GM18508 (cell line): ENCODE results near the gene RHOH.
"Not testable (repeated sequence)": the region's sequence is repeated elsewhere in the genome, so short reads cannot be mapped to it uniquely, and the experiment has no call there.

Source experiments
- ATAC-seq: cut with Tn5 transposase; IDR thresholded peaks from one replicate; pipeline ENCODE4 v1.9.1; 2021; ENCODE audit warnings: moderate number of reproducible peaks; ENCODE audit not compliant: insufficient read depth, unreplicated experiment

RHOH gene, protein sequence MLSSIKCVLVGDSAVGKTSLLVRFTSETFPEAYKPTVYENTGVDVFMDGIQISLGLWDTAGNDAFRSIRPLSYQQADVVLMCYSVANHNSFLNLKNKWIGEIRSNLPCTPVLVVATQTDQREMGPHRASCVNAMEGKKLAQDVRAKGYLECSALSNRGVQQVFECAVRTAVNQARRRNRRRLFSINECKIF

DNA sequence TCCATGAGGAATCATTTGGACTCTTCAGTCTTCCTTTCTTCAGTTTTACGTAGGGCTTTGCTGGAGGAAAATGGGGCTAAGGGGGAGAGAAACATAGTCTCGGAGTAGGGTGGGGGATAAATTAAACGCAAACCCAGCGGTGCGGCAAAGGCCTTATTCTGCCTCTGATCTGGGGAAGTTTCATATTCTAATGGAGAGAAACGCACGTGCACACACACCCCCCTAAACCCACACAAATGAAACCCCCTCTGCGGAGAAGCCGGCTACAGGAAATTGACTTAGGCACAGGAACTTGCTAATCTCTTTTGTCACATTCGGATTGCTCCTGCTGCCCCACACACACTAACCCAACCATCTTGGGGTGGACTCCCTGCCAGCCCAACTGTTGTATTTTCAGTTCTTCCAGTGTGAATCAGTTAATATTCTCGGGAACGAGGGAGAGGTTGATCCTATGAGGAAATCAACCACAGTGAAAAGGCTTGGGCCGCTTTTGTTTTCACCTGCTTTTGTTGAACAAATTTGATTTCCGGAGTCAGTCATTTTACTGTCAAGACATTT is at the start of gene RHOH:
Gene RHOH, plus strand, starts transcription at position 308 of the 558 bp plus-strand sequence. CDS start 46,356 bp downstream, outside the sequence.
- no peak for ATAC-seq

DNA sequence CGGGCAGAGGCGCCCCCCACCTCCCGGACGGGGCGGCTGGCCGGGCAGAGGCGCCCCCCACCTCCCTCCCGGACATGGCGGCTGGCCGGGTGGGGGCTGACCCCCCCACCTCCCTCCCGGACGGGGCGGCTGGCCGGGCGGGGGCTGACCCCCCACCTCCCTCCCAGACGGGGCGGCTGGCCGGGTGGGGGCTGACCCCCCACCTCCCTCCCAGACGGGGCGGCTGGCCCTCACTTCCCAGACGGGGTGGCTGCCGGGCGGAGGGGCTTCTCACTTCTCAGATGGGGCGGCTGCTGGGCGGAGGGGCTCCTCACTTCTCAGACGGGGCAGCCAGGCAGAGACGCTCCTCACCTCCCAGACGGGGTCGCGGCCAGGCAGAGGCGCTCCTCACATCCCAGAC is 49.3 kb upstream of the RHOH start:
- not testable (repeated sequence) for ATAC-seq

GRCh38 chr4:40149960-40150385 is 46.9 kb upstream of the RHOH start:
- ATAC-seq: no peak

DNA sequence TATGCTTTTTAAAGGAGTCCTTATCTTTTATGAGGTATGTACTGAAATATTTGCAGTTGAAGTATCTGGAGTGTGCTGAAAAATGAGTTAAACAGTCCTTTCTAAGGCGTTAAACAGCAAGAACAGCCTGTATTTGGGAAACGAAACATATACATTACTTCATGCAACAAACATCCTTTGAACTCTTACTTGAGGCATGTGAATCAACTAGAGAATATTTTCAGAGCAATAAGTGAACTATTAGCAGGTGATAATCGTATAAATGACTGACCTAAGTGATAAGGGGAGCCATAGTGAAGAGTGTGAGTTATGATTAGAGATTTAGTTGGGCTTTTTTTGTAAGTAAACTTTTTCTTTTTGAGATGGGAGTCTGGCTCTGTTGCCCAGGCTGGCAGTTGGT is 45.9 kb upstream of the RHOH start:
- no peak for ATAC-seq

DNA sequence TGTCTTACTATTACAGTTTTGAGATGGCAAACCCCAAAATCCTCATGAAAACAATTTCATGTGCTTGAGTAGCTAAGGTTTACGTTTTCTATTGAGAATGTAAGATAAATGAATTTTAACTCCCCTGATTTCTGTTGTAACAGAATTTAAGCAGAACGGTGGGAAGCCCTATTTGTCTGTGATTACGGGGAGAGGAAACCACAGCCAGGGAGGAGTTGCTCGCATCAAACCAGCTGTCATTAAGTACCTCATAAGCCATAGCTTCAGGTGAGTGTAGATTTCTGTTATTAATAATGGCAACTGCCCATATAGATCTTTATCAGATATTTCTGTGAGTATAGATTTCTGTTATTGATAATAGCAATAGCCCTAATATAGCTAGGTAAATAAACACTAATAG is 44.2 kb upstream of the RHOH start:
- no peak for ATAC-seq

DNA sequence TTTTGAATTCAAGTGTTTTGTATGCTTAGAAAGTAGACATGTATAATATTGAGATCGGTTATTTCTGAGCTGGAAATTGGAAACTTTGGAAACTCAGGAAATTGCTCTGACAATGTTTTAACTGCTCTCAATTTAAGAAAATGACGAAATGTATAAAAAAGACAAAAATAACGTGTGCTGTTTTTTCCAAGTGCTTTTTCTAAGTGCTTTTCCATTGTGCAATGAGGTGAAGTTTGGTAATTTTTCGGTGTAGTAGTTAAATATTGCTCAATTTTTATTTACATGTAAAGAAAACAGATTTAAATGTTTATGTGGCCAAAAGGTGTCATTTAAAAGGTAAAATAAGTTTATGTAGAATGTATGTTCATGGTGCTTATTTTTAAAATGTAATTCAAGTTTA is 39.4 kb upstream of the RHOH start:
- no peak for ATAC-seq

DNA sequence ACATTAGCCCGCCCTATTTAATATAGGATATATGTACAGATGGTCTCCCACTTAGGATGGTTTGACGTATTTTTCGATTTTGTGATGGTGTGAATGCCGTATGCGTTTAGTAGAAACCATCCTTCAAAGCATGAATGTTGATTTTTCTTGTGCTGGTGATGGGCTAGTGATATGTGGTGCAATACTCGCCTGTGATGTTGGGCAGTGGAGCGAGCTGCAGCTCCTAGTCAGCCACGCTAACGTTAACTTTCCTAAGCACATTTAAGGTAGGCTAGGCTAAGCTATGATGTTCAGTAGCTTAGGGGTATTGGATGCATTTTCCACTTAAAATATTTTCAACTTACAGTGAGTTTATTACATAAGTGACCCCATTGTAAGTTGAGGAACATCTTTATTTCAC is 36.6 kb upstream of the RHOH start:
- ATAC-seq: no peak

DNA sequence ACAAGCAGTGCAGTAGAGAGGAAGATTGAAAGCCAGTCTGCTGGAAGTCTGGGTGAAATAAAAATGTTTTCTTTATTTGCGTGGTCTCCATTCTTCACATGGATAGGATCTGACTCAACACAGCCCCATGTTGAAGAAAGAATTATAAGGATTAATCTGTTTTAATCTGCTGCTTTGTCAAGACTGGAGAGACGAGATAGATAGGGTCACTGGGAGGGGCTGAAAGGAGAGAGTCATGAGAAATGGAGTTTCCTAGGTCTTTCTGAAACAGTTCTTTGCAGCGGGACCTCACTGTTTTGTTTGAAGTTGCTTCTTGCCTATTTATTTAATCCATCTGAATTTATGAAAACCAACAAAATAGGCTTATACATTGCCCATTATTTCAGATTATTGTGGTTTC is 32.4 kb upstream of the RHOH start:
- no peak for ATAC-seq

DNA sequence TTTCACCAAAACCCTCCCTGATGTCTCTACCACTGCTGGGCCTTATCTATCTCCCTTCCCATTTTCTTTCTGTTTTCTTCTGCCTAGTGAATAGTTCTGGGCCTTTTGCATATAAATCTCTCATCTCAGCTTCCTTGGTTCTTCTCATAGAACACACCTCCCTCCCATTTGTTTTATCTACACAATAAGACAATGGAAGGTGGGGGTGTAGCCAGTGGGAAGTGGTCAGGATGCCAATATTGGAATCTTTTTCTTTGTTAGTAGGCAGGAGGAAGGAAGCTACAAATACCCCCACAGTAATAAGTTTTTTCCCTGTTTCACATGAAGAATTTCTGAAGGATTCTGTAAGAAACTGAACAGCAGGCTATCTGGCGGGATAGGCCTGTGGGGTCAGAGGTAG is 30.9 kb upstream of the RHOH start:
- ATAC-seq: no peak

DNA sequence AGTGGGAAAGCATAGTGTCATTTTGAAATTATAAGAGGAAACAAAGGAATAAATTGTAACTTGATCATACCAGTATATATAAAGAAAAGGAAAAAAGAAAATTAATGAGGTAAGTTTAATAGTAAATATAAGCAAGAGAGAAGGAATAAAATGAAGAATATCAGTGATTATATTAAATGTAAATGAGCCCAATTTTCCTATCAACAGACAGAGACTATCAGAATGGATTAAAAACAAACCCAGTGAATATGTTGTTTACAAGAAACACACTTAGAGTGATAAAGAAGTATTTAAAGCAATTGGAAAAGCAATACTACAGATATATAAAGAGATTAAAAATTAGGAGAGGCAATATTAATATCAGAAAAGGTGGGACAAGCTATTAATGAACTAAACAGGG is 28.8 kb upstream of the RHOH start:
- ATAC-seq: no peak

GRCh38 chr4:40170588-40170987 is 26.2 kb upstream of the RHOH start:
- no peak for ATAC-seq

DNA sequence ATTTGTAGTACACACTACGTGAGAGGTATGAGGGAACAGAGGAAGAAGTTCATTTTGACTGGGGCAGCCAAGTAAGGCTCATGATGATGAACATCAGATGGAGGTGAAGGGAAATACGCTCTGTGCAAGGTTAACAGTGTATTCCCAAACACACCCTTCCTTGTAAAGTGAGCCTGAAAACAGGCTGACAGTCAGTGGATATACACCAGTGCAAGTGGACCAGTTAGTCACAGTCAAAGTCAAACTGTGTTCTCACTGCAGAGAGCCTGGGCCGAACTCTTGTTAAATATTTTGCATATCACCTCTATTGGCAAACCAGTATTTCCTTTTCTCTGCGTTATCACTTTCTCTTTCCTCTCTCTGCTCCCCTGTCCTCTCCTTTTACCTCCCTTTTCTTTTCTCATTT is 23.4 kb upstream of the RHOH start:
- ATAC-seq: no peak

DNA sequence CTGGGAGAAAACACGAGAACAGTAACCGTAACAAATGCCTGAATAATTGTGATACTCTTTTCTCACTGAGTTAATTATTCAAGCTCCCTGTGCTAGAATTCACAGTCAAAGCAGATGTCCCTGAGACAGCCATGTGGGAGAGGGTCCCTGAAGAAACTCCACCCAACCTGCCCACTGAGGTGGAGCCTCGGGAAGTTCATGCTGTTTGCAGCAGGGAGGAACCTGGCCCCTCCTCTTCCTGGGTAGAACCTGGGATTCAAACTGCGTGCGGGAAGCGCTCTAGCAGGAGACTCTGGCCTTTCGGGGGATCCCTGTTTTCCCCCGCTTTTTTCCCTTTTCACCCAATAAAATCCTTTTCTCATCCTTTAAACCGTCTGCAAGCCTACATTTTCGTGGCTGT is 20.2 kb upstream of the RHOH start:
- ATAC-seq: no peak

DNA sequence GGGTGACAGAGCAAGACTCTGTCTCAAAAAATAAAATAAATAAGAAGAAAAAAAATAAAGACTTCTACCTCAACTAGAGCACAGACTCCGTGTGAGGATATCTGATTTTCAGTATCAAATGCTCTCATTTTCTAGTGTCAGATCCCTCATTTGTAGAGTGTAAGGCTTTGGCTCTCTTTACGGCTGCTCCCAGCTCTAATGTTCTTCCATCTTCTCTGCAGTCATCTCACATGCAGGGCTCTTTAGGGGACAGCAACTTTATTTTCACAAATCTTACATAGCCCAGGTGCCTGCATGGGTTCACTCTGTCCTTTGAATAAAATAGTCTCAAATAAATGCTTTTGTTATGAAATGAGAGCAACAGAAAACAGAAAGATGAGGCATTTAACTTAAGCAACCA is 19.2 kb upstream of the RHOH start:
- ATAC-seq: no peak

DNA sequence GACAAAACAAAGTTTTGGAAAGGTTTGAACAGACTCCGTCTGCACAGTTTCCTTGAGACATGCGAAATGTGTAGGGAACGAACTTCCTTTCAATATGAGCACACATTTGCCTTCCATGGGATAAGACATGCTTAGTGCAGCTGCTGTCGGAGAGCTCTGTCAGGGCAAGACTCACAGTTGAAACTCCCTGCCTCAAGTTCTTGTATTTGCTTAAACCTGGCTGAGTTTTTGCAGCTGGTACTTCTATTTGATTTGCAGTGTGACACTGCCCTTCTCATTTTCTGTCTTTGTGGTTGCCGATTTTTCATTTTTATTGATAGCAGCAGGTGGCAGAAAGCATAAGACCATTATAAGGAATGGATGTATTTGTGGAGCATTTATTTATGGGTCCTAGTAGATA is 18.2 kb upstream of the RHOH start:
- ATAC-seq: no peak

DNA sequence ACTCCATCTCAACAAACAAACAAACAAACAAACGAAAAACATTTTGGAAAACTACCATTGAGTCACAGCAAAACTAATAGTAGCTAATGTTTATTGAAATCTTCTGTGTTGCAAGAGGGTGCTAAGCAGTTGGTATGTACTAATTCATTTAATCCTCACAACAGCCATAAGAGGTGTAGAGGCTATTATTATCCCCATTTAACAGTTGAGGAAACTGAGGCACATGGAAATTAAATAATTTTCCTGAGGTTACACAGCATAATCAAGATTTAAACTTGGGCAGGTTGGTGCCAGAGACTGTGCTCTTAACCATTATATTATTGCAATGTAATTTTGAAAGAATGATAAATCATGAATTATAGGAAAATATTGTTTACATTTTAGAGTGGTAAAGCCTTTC is 17.5 kb upstream of the RHOH start:
- no peak for ATAC-seq

DNA sequence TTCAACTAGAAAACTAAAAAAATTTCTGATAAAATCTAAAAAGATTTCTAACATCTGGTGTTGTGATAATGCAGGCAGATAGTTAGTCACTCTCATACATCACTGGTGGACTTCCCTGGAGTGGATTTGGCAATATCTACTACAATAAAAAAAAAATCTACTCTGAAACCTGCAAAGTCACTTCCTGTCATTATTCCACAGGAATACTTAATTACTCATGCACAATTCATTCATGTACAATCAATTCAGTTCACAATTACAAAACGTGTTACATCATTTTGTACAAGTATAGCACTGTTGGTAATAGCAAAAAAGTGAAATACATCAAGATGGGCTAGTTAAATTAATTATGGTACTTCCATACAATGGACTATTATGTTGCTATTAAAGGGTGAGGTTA is 16.5 kb upstream of the RHOH start:
- ATAC-seq: no peak

DNA sequence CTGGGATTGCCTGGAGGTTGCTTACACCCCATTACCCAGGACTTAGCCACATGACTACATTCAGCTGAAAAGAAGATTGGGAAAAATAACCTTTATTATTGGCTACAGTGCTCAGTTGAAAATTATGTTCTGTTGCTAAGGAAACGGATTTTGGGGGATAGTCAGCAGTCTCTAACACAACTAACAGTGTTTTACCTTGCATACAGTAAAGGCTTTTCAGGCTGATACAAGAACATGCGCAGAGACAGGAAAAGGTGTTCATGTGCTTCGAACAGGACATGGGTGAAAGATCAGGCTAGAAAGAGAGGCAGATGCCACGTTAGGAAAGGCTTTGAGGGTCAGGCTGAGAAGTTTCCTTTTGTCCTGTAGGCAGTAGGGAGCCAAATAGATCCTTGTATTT is 14.8 kb upstream of the RHOH start:
- ATAC-seq: no peak

GRCh38 chr4:40182954-40183353 is 13.9 kb upstream of the RHOH start:
- ATAC-seq: no peak

DNA sequence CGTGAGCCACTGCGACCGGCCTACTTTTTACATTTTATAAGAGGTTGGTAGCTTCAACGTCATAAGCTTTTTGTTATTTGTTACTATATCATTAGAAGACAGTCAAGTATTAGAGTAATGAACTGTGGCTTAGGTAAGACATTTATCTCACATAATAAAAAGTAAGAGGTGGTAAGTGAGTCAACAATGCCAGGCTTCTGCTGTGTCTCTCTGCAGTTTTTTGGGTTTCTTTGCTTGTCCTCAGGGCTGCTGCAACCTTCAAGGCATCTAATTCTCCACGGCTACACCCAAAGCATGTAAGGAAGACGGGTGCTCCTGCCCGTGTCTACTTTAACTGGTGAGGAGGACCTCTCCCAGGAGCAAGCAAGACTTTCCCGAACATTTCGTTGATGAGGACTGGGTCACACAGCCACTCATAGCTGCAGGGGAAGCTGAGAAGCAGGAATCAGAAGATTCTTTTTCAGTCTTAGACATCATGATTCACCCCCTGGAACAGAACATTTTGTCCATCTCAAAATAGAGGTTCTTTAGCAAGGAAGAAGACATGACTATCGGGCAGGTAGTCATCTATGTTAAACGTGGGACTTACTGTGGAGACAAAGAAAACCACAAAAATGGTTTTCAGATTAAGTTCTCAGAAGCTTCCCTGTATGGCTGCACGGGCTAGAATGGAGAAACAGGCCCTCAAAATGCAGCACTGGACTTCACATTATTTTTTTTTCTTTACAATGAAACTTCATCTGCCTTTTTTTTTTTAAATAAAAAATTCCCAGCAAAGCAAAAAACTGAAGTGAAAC is 13.0 kb upstream of the RHOH start:
- ATAC-seq: no peak

DNA sequence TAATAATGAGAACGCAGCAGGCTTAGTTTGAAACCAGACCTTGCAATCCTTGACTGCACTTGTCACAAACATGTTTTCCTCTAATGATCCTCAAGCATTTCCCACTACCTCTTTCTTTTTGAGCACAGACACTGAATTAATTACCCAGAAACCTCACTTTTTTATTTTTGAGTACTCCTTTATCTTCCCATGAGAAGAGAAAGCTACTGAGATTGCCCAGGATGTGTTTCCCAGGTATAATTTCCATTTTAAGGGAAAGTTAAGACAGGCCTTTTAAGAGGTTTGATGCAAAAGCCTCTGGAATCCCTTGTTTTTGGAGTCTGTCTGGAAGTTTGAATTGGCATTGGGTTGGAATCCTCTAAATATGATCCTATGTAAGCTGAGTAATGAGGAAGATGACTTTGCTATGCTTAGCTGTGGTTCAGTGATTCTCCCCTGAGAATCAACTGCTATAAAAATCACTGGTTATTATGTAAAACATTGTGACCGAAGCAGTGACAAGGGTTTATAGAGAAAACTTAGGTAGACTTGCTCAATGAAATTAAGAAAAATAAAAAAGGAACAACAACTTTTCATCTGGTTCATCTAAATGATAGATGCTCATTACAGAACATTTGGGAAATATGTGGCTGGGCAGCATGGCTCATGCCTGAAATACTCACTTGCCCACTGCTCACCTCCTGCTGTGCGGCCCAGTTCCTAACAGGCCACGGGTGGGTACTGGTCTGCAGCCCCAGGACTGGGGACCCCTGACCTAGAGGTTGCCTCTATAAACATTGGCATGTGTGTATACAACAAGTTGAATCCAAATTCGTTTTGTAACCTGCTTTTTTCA is 10.8 kb upstream of the RHOH start:
- ATAC-seq: peak; percentile 36
